A673 (cell line): ENCODE results near the gene HPSE2. TPM values are rescaled to one million over a fixed set of nuclear protein-coding genes. Genes with fewer than 3 reads are reported as not detected.
"Not testable (repeated sequence)": the region's sequence is repeated elsewhere in the genome, so short reads cannot be mapped to it uniquely, and the experiment has no call there.

Experiments used
- BruUV-seq: library from RNA; stranded (reverse); fragments of 400-500 nt; replicated peaks from 2 replicates; lab custom pipeline; 2021; lab: Mats Ljungman, UMichigan
- CTCF ChIA-PET: fragments of 300-600 bp; sonication (Branson Sonifier 250); formaldehyde crosslinking; loops from one replicate; lab custom pipeline; 2022; ENCODE audit warnings: antibody characterized with exemption; lab: Charles Lee
- POLR2A ChIA-PET: fragments of 300-600 bp; sonication (Branson Sonifier 250); formaldehyde crosslinking; loops from one replicate; lab custom pipeline; 2022; ENCODE audit warnings: antibody characterized with exemption; ENCODE audit not compliant: low non-redundant PET; lab: Charles Lee
- DNase-seq: peaks from one replicate; pipeline ENCODE4 v3.0.0-alpha.2; 2015; ENCODE audit warnings: low spot score
- H3K27ac ChIP-seq: fragments of 200-600 bp; sonication (generic); 2 replicates; pipeline ENCODE4 v1.5.1; 2016; ENCODE audit warnings: mixed run types, low read depth, mild to moderate bottlenecking, mixed read lengths, antibody characterized with exemption, low read length; ENCODE audit not compliant: poor library complexity, severe bottlenecking
- H3K27me3 ChIP-seq: fragments of 200-600 bp; sonication (generic); replicated peaks from 2 replicates; pipeline ENCODE4 v1.6.1; 2017; ENCODE audit warnings: mixed run types, low read depth, mild to moderate bottlenecking, mixed read lengths, antibody characterized with exemption, low read length; ENCODE audit not compliant: insufficient read depth, poor library complexity
- H3K36me3 ChIP-seq: fragments of 200-600 bp; sonication (generic); 2 replicates; pipeline ENCODE4 v1.6.1; 2016; ENCODE audit warnings: mixed run types, mild to moderate bottlenecking, mixed read lengths, antibody characterized with exemption, low read length; ENCODE audit not compliant: insufficient read depth, poor library complexity, severe bottlenecking
- H3K4me1 ChIP-seq: fragments of 200-600 bp; sonication (generic); 2 replicates; pipeline ENCODE4 v1.6.1; 2017; ENCODE audit warnings: mixed run types, mild to moderate bottlenecking, mixed read lengths, antibody characterized with exemption, low read length; ENCODE audit not compliant: insufficient read depth, poor library complexity, severe bottlenecking
- H3K4me3 ChIP-seq: fragments of 200-600 bp; sonication (generic); 2 replicates; pipeline ENCODE4 v1.5.1; 2016; ENCODE audit warnings: low read depth, mixed run types, mild to moderate bottlenecking, mixed read lengths, low read length; ENCODE audit not compliant: poor library complexity, severe bottlenecking
- H3K9me3 ChIP-seq: fragments of 200-600 bp; sonication (generic); 2 replicates; pipeline ENCODE4 v1.6.1; 2016; ENCODE audit warnings: mixed run types, low read depth, mild to moderate bottlenecking, mixed read lengths, antibody characterized with exemption, low read length; ENCODE audit not compliant: poor library complexity, severe bottlenecking
- CTCF ChIP-seq: fragments of 300-800, 200-600 bp; sonication (generic); conservative IDR thresholded peaks from 2 replicates; pipeline ENCODE4 v1.5.1; 2017; ENCODE audit warnings: low read depth, mild to moderate bottlenecking, antibody characterized with exemption, low read length, moderate library complexity, mixed read lengths
- EZH2 ChIP-seq: fragments of 200-600 bp; sonication (generic); IDR thresholded peaks from 2 replicates; pipeline ENCODE4 v1.6.1; 2017; ENCODE audit warnings: borderline replicate concordance, low read depth, mild to moderate bottlenecking, mixed read lengths, antibody characterized with exemption, low read length; ENCODE audit not compliant: poor library complexity, severe bottlenecking
- intact Hi-C: fragments of 100-400 bp; cut with micrococcal nuclease; formaldehyde crosslinking; loops from one replicate; pipeline ENCODE4 v1.10.0; 2022; ENCODE audit not compliant: unreplicated experiment
- total RNA-seq: library from RNA; stranded (reverse); gene quantifications from 2 replicates; pipeline ENCODE4 v1.2.3, GENCODE V29; 2021

Gene HPSE2
- total RNA-seq, 1 experiment from 2014 or later: not detected

GRCh38 chr10:99161165-99161564 lies 74.5 kb downstream of the HPSE2 start:
- POLR2A ChIA-PET: no interaction called here
- no peak overlapping the region for H3K27ac ChIP-seq
- intact Hi-C loops: no loop called here
- no TSS peak for BruUV-seq
- no peaks in the 10 kb centered on the region for H3K36me3 ChIP-seq
- no peaks in the 10 kb centered on the region for H3K4me1 ChIP-seq
- TF ChIP-seq CTCF (no peak), EZH2 (no peak)
- H3K27me3 ChIP-seq: no peaks in the 10 kb centered on the region
- CTCF ChIA-PET: no interaction called here
- H3K4me3 ChIP-seq: no peak overlapping the region
- DNase-seq: no peak
- no peaks in the 10 kb centered on the region for H3K9me3 ChIP-seq

- Histone ChIP-seq H3K27ac (no peak overlapping the region), H3K4me3 (no peak overlapping the region), H3K36me3 (no peaks in the 10 kb centered on the region), H3K4me1 (no peaks in the 10 kb centered on the region), H3K9me3 (no peaks in the 10 kb centered on the region), H3K27me3 (peaks cover 8% of the 10 kb centered on the region)
- ChIA-PET CTCF (no interaction called here), POLR2A (no interaction called here)
- DNase-seq: no peak
- BruUV-seq: no TSS peak
- no peak for TF ChIP-seq CTCF
- no peak for TF ChIP-seq EZH2
- intact Hi-C loops: no loop called here
Measured at GRCh38 chr10:99143651-99144050, 92.0 kb downstream of the HPSE2 start.

- CTCF ChIA-PET: no interaction called here
- intact Hi-C loops: no loop called here
- TF ChIP-seq CTCF (no peak), EZH2 (no peak)
- no peaks in the 10 kb centered on the region for H3K9me3 ChIP-seq
- POLR2A ChIA-PET: no interaction called here
- H3K36me3 ChIP-seq: no peaks in the 10 kb centered on the region
- H3K27me3 ChIP-seq: peaks cover 8% of the 10 kb centered on the region
- DNase-seq: no peak
- no peak overlapping the region for H3K27ac ChIP-seq
- H3K4me3 ChIP-seq: no peak overlapping the region
- H3K4me1 ChIP-seq: no peaks in the 10 kb centered on the region
- BruUV-seq: no TSS peak
Measured at GRCh38 chr10:99143011-99143410, 92.6 kb downstream of the HPSE2 start.

GRCh38 chr10:99132897-99133296 lies 102.8 kb downstream of the HPSE2 start:
- CTCF ChIA-PET, H3K36me3 ChIP-seq, BruUV-seq, H3K4me1 ChIP-seq, intact Hi-C loops, H3K27ac ChIP-seq, POLR2A ChIA-PET, H3K27me3 ChIP-seq, H3K4me3 ChIP-seq, DNase-seq, H3K9me3 ChIP-seq: not testable (repeated sequence)
